Left lung (tissue), 10 donors: Measurements from ENCODE around the gene MAT2A. TPM values are rescaled to one million over a fixed set of nuclear protein-coding genes. Genes with fewer than 3 reads are reported as not detected.

Experiments
- ATAC-seq: fragments of 200-7000 bp; cut with Tn5 transposase; one replicate; pipeline ENCODE4 v1.9.1; 2020; ENCODE audit warnings: moderate library complexity
- DNase-seq, 4 donors: peaks; one replicate each; pipeline ENCODE4 v3.0.0-alpha.2; 2013 to 2020
- H3K27ac ChIP-seq, 2 donors: fragments of 200-600 bp; sonication (generic) in 1 of 2; one replicate each; pipeline versions ENCODE4 v1.5.0 to v1.8.0; 2020 to 2021
- H3K27me3 ChIP-seq, 2 donors: fragments of 200-600 bp; sonication (generic) in 1 of 2; one replicate each; pipeline versions ENCODE4 v1.5.0 to v1.8.0; 2020 to 2021
- H3K36me3 ChIP-seq, 2 donors: fragments of 200-600 bp; sonication (generic) in 1 of 2; one replicate each; pipeline versions ENCODE4 v1.5.0 to v1.8.0; 2020 to 2021
- H3K4me1 ChIP-seq, 2 donors: fragments of 200-600 bp; one replicate each; pipeline ENCODE4 v1.8.0; 2021
- H3K4me3 ChIP-seq, 2 donors: fragments of 200-600 bp; sonication (generic) in 1 of 2; one replicate each; pipeline versions ENCODE4 v1.5.0 to v1.8.0; 2020 to 2021; ENCODE audit warnings: mild to moderate bottlenecking in 1 of 2
- H3K9me3 ChIP-seq, 2 donors: fragments of 200-600 bp; sonication (generic) in 1 of 2; one replicate each; pipeline versions ENCODE4 v1.5.0 to v1.8.0; 2020 to 2021
- CTCF ChIP-seq, 2 donors: fragments of 200-600 bp; sonication (generic) in 1 of 2; IDR thresholded peaks; one replicate each; pipeline versions ENCODE4 v1.5.0 to v1.8.0; 2021; ENCODE audit warnings: antibody characterized with exemption in 2 of 2
- intact Hi-C, 2 donors: fragments of 100-400 bp; cut with DNase I; formaldehyde crosslinking; loops; one replicate each; pipeline versions ENCODE4 v1.11.2 to v1.14.2; 2022
- polyA plus RNA-seq, 6 donors: library from polyadenylated mRNA; unstranded; fragments of 120-200 nt; gene quantifications; one replicate each; pipeline ENCODE4 v1.2.1, GENCODE V29; 2013; ENCODE audit not compliant: insufficient read length in 6 of 6
- total RNA-seq, 2 donors: library from RNA; stranded (reverse); fragmentation: NEBNext Ultra II Directional; extraction: Animal tissue kit (Norgen Biotek cat#: 25700); gene quantifications; one replicate each; pipeline ENCODE4 v1.2.1, GENCODE V29; 2021
- donor health status: DM: no; HTN: yes; CAD: no.
- donor health status: DM: no; HTN: no; CAD: no.

MAT2A gene
- total and polyA plus RNA-seq, 8 donors, result 135 to 341 (median 295) TPM

- no peak for ATAC-seq
- Histone ChIP-seq H3K4me1 (peaks cover 2 to 35% of the 10 kb centered on the region in 2 donors), H3K4me3 (no peak overlapping the region), H3K27me3 (no peaks in the 10 kb centered on the region), H3K36me3 (peaks cover 0 to 87% of the 10 kb centered on the region in 2 donors), H3K27ac (peak overlapping the region in 1 of 2 donors; percentile 76), H3K9me3 (no peaks in the 10 kb centered on the region)
- TF ChIP-seq CTCF (IDR thresholded peaks at IDR 0.05), result no peak
- intact Hi-C loops, result loop anchor here in 1 of 2 donors (10.0 kb wide), 1 partner anchor 135 kb away; the partner anchor contains the start of genes CAPG and SH2D6
- DNase-seq, result no peak
Observed at GRCh38 chr2:85549826-85550225, 10.9 kb downstream of the MAT2A start.

DNA sequence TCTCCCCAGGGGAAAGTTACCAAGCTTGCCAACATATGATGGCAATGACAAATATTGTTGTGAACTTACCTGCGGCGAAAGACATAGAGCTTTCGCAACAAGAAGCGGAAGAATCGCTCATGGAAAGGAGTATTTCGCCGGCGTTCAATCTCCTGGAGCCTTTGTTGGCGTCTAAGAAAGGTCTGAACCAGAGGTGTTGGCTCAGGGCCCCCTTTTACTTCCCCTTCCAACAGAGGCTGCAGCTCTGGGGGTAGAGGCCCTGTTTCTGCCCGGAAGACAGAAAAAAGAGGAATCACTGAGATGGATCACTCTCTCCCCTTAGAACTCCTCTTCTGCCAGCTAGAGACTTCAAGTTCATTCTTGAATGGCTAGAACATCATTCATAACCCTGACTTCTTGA lies 11.5 kb downstream of the MAT2A start:
- H3K4me1 ChIP-seq, result peaks cover 2 to 35% of the 10 kb centered on the region in 2 donors
- H3K27me3 ChIP-seq, result no peaks in the 10 kb centered on the region
- TF ChIP-seq CTCF (IDR thresholded peaks at IDR 0.05), result no peak
- peak in 1 of 4 donors; percentile 39 for DNase-seq
- peaks cover 0 to 87% of the 10 kb centered on the region in 2 donors for H3K36me3 ChIP-seq
- no peak for ATAC-seq
- no peaks in the 10 kb centered on the region for H3K9me3 ChIP-seq
- peak overlapping the region; percentile 30 to 76 for H3K27ac ChIP-seq
- intact Hi-C loops, result loop anchor here in 1 of 2 donors (10.0 kb wide), 1 partner anchor 136 kb away; the partner anchor contains the start of genes CAPG and SH2D6
- no peak overlapping the region for H3K4me3 ChIP-seq

DNA sequence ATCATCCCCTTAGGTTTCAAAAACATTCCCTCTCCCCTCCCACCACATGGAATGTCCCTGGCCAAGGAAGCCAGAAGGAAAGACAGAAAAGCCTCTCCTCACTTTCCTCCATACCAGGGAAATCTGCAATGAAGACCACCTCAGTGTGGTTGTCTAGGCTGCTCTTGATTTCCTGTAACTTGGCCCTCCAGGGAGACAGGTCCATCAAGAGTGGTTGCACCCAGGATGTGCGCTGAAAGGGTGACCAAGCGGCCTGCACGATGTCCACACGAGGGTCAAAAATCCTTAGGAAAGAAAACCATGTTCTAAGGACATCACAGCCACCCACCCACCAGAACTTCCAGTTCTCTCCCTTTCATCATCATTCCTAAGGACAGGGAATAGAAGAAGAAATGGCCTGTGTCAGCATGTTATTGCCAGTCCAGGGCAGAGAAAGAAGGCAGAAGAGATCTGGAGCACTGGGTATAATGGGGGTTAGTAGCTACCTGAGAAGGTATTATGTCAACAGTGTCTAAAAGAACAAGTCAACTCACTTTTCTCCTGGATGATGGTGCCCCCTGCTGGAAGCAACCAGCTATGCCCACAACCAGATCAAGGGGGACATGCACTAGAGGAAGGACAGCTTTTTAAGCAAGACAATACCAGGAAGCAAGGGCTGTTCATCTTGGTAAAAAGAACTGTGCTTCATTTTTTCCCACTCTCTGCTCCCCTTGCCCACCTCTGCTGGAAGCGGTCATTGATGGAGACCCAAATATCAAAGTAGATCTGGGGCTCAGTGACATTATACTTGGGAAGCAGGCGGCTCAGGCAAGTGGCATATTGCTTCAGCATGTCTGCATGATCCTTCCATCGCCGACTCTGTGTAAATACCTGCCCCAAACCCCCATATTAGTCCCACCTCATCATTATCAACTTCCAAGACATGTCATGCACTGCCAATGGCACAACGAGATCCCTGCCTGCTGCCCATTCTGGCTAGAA lies 13.0 kb downstream of the MAT2A start:
- Histone ChIP-seq H3K4me3 (no peak overlapping the region), H3K4me1 (peaks cover 2 to 27% of the 10 kb centered on the region in 2 donors), H3K27ac (peak overlapping the region in 1 of 2 donors; percentile 76), H3K36me3 (peaks cover 0 to 85% of the 10 kb centered on the region in 2 donors), H3K27me3 (no peaks in the 10 kb centered on the region), H3K9me3 (no peaks in the 10 kb centered on the region)
- ATAC-seq (peak; percentile 90), DNase-seq (peak; percentile 63 to 85 (median 82))
- intact Hi-C loops, result loop anchor here (2.0 to 10.0 kb wide), 2 partner anchors 131 to 137 kb away; partner anchors contain the start of genes CAPG (in 1 of the 2) and SH2D6 (in 1 of the 2)
- peak; percentile 89 to 98 for TF ChIP-seq CTCF (IDR thresholded peaks at IDR 0.05)

GRCh38 chr2:85553184-85553583 lies 14.2 kb downstream of the MAT2A start:
- Histone ChIP-seq H3K27ac (no peak overlapping the region), H3K4me3 (no peak overlapping the region), H3K36me3 (peaks cover 0 to 82% of the 10 kb centered on the region in 2 donors), H3K27me3 (no peaks in the 10 kb centered on the region), H3K4me1 (peaks cover 2 to 27% of the 10 kb centered on the region in 2 donors), H3K9me3 (no peaks in the 10 kb centered on the region)
- intact Hi-C loops, result loop anchor here (2.0 to 10.0 kb wide), 2 partner anchors 132 to 138 kb away; partner anchors contain the start of genes CAPG (in 1 of the 2) and SH2D6 (in 1 of the 2)
- ATAC-seq, result no peak
- DNase-seq, result no peak
- TF ChIP-seq CTCF (IDR thresholded peaks at IDR 0.05), result no peak
